Chondrocyte (in vitro differentiated cells): ENCODE data around the gene IL2RA. TPM values are rescaled to one million over a fixed set of nuclear protein-coding genes. Genes with fewer than 3 reads are reported as not detected.
"Not testable (repeated sequence)": the region's sequence is repeated elsewhere in the genome, so short reads cannot be mapped to it uniquely, and the experiment has no call there.

ENCODE experiments used
- DNase-seq: peaks from one replicate; pipeline ENCODE4 v3.0.0; 2021; ENCODE audit warnings: mixed read lengths, low spot score
- H3K27ac Mint-ChIP-seq: one replicate; pipeline ENCODE4 v1.8.0; 2021; ENCODE audit warnings: mild to moderate bottlenecking, moderate library complexity, mixed read lengths; ENCODE audit not compliant: unreplicated experiment
- H3K27me3 Mint-ChIP-seq: 2 replicates; pipeline ENCODE4 v1.8.0; 2021; ENCODE audit warnings: low read depth, mixed read lengths
- H3K36me3 Mint-ChIP-seq: 2 replicates; pipeline ENCODE4 v1.8.0; 2021; ENCODE audit warnings: low read depth, mixed read lengths
- H3K4me1 Mint-ChIP-seq: 2 replicates; pipeline ENCODE4 v1.8.0; 2021; ENCODE audit warnings: low read depth, mild to moderate bottlenecking, mixed read lengths
- H3K4me3 Mint-ChIP-seq: one replicate; pipeline ENCODE4 v1.8.0; 2021; ENCODE audit warnings: mild to moderate bottlenecking, moderate library complexity, mixed read lengths; ENCODE audit not compliant: unreplicated experiment
- H3K9me3 Mint-ChIP-seq: 2 replicates; pipeline ENCODE4 v1.8.0; 2021; ENCODE audit warnings: low read depth, mixed read lengths
- CTCF ChIP-seq: fragments of 200-600 bp; sonication (generic); IDR thresholded peaks from 2 replicates; pipeline ENCODE4 v1.5.0; 2021; ENCODE audit warnings: antibody characterized with exemption, mild to moderate bottlenecking, moderate library complexity
- long read RNA-seq: library from polyadenylated mRNA; stranded (forward); transcript quantifications from one replicate; pipeline ENCODE4 v2.0.0, GENCODE V29; 2021
- total RNA-seq: library from RNA; stranded (reverse); gene quantifications from 3 replicates; pipeline ENCODE4 v1.2.1, GENCODE V29; 2021

The IL2RA gene
- not detected in 3 replicates for total RNA-seq
- long read RNA-seq = 0 reads

DNA sequence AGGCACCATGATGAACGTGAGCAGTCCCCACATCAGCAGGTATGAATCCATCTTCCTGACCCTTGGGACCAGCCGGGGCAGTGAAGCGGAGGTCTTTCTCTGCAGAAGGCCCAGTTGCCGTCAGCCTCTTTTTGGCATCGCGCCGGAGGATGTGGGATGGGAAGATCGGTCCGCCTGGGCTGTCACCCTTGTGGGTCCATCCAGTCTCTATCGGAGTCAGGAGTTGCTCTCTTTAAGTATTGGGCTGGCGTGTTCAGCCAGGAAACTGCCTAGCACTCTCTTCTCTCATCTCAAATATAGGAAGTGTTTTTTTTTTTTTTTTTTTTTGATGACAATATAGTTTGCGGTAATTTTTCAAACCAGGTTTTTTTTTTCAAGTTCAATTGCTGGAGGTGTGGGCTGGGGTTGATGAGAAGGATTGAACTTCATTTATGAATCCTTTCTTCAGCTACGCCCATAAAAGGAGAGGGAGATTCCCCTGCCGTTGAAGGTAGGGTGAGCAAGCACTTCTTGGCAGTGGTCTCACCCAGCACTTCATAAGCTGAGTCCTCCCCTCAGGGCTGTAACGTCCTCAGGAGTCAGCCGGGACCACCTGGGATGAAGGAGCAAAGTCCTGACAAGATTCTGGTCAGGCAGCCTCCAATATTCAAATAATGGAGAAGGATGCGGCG is at the start of gene IL2RA:
Gene IL2RA, minus strand, starts transcription at position 267 of the 671 bp plus-strand sequence. Its CDS starts 216 bp downstream, at position 51.
- H3K4me1 Mint-ChIP-seq = no peaks in the 10 kb centered on the region

DNA sequence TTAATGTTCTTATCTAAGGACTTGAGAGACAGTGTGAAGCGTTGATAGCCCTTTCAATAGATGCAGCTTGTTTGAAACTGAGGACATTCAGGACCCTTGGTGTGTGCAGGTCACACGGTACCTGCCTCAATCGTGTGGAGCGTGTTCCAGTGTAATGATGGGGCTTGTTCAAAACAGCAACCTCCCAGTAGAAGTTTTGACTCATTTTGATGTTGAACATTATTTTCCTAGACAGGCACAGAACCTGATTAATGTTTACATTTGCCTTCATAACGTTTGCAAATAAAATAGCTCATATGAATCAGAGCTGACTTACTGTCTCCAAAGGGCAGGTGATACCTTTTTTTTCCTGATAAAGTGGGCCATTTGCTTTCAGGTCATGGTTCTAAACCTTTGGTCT is 48.0 kb upstream of the IL2RA start:
- Mint-ChIP-seq H3K4me3 (no peak overlapping the region), H3K27ac (no peak overlapping the region), H3K27me3 (no peaks in the 10 kb centered on the region), H3K9me3 (no peaks in the 10 kb centered on the region), H3K4me1 (peaks cover 12% of the 10 kb centered on the region), H3K36me3 (peaks cover 43% of the 10 kb centered on the region)
- no peak for DNase-seq
- TF ChIP-seq CTCF = no peak

More for the DNA sequence above, at the start of gene IL2RA:
- no peaks in the 10 kb centered on the region for H3K36me3 Mint-ChIP-seq
- H3K9me3 Mint-ChIP-seq = no peaks in the 10 kb centered on the region
- TF ChIP-seq CTCF = no peak
- no peak within 1 kb of the TSS for H3K4me3 Mint-ChIP-seq
- H3K27me3 Mint-ChIP-seq = peaks cover 38% of the 10 kb centered on the region
- no peak within 1 kb of the TSS for H3K27ac Mint-ChIP-seq
- DNase-seq = no peak

GRCh38 chr10:6109444-6109775 is 47.2 kb upstream of the IL2RA start:
- DNase-seq = no peak
- Mint-ChIP-seq H3K27me3 (no peaks in the 10 kb centered on the region), H3K27ac (no peak overlapping the region), H3K9me3 (no peaks in the 10 kb centered on the region), H3K4me3 (no peak overlapping the region), H3K36me3 (peaks cover 41% of the 10 kb centered on the region), H3K4me1 (peaks cover 6% of the 10 kb centered on the region)
- no peak for TF ChIP-seq CTCF

- Mint-ChIP-seq H3K36me3 (peaks cover 35% of the 10 kb centered on the region), H3K4me1 (peaks cover 4% of the 10 kb centered on the region), H3K9me3 (no peaks in the 10 kb centered on the region), H3K27me3 (no peaks in the 10 kb centered on the region), H3K27ac (no peak overlapping the region), H3K4me3 (no peak overlapping the region)
- DNase-seq = no peak
- TF ChIP-seq CTCF = peak; percentile 91
Observed at GRCh38 chr10:6108631-6109443, 46.7 kb upstream of the IL2RA start.

GRCh38 chr10:6108072-6108471 is 45.9 kb upstream of the IL2RA start:
- no peak for DNase-seq
- TF ChIP-seq CTCF = no peak

DNA sequence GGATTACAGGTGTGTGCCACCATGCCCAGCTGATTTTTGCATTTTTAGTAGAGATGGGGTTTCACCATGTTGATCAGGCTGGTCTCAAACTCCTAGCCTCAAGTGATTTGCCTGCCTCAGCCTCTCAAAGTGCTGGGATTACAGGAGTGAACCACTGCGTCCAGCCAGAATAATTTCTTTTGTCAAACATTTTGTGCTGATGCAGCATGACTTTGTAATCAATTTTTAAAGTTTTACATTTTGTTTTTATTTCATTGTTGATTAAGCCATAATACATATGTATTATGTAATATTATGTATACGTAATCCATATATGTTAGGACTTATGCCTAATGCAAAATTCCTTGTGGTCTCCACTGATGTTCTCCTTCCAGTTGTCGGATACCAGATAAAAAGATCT is 45.4 kb upstream of the IL2RA start:
- H3K9me3 Mint-ChIP-seq, H3K4me1 Mint-ChIP-seq, DNase-seq, H3K27ac Mint-ChIP-seq, H3K4me3 Mint-ChIP-seq, H3K27me3 Mint-ChIP-seq: not testable (repeated sequence)
- H3K36me3 Mint-ChIP-seq = peaks cover 31% of the 10 kb centered on the region

More at GRCh38 chr10:6108072-6108471, 45.9 kb upstream of the IL2RA start:
- H3K4me1 Mint-ChIP-seq = peaks cover 4% of the 10 kb centered on the region
- H3K27ac Mint-ChIP-seq = no peak overlapping the region
- no peaks in the 10 kb centered on the region for H3K9me3 Mint-ChIP-seq
- no peak overlapping the region for H3K4me3 Mint-ChIP-seq
- H3K27me3 Mint-ChIP-seq = no peaks in the 10 kb centered on the region
- peaks cover 32% of the 10 kb centered on the region for H3K36me3 Mint-ChIP-seq
